ENCODE results near the gene CAND1.

Gene CAND1

DNA sequence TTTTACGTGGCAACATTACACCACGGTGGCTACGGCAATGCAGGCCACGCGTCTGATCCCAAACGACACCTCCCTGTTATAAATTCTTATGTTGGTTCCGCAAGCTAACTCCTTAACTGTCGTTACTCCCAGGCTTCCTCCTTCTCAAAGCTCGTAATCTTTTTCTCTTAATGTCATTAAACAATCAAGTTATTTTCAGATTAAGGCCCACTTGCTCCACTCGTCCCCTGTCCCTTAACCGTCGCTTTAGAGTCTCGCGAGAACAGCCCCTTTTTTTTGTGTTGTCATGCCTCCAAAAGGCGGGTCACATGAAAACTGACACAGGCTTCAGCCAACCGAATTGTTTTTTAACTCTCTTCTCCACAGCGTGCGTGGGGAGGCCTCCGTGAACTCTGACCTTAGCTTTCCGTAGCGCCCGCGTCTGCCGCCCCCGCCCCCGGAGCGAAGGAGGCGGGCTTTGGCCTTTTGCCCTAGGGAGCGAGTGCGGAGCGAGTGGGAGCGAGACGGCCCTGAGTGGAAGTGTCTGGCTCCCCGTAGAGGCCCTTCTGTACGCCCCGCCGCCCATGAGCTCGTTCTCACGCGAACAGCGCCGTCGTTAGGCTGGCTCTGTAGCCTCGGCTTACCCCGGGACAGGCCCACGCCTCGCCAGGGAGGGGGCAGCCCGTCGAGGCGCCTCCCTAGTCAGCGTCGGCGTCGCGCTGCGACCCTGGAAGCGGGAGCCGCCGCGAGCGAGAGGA is at the start of gene CAND1:
CAND1 (plus strand) TSS at position 463 of the 737 bp plus-strand sequence. CDS start 360 bp downstream, outside the sequence.
- peak; percentile 99 for DNase-seq (ENCODE audit: low read depth)

DNA sequence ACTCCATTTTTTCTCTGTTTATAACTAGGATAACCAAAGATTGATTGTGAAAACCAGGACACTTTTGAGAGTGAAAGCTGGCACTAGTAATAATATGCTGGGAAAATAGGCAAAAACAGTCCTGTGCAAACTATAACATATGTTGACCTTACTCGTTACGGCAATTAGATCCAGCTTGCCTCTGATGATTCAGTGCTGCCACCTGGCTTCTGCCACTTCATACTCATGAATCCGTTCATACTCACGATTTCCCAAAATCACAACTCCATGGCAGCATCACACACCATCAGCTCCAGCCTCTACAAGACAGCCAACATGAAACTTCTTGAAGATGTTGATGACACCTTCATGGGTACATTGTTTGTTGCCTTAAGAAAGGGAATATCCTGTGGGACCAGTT is 49.1 kb upstream of the CAND1 start:
- DNase-seq (ENCODE audit: low read depth): peak; percentile 7

DNA sequence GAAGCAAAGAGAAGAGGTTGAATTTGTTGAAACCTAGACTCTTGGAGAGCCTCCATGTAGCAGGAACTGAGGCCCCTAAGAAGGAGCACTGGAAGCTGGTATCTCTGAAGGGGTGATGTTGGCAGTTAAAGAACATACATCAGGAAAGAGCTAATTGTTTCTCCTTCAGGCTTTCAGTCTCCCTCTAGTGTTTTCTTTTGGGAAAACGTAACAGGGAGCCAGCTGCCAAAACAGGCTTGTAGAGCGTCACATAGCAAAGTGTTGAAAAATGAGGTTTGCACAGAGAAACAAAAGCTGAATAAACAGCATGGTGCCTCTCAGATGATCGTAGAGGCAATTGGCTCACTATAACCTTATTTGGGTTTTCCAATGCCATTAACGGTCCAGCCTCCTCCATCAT is 46.9 kb upstream of the CAND1 start:
- no peak for DNase-seq (ENCODE audit: low read depth)

DNA sequence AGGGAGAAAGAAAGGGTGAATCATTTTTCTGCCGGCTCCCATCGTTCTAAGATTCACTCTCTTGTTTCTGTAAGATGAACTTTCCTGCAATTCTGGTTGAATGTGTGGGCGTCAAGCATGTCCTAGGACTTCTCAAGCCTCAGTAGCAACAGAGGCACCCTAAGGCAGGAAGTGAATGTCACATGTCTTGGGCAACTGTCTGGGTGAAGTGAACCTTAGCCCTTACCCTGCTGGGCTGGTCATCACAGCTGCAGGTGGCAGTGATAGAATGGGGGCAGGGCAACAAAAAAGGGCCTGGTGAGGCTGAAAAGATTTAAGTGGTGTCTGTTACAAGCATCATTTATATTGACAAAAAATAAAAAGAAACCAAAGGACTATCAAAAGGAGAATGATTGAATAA is 45.9 kb upstream of the CAND1 start:
- no peak for DNase-seq (ENCODE audit: low read depth)

DNA sequence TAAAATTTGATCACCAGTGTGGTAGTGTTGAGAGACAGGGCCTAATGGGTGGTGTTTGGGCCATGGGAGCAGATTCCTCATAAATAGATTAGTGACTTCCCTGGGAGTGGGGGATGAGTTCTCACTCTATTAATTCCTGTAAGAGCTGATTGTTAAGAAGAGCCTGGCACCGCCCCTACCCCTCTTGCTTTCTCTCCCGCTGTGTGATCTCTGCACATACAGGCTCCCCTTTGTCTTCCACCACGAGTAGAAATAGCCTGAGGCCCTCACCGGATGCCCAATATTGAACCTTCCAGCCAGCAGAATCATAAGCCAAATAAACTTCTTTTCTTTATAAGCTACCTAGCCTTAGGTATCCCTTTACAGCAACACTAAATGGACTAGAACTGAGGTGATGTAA is 31.9 kb upstream of the CAND1 start:
- no peak for DNase-seq (ENCODE audit: low read depth)

DNA sequence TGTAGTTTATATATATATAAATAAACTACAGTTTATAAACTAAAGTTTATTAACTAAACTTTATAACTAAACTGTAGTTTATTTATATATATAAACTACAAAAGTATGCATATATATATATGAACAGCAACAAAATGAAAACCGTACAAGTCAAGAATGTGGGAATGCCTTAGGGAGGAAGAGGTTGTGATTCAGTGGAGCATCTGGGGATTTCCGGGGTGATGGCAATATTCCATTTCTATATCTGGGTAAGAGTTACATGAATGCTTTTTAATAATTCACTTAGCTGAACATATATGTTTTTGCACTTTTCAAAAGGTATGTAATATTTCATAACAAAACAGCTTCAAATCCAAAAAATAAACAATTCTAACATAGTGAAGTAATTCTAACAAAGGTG is 30.1 kb upstream of the CAND1 start:
- DNase-seq (ENCODE audit: low read depth): no peak

DNA sequence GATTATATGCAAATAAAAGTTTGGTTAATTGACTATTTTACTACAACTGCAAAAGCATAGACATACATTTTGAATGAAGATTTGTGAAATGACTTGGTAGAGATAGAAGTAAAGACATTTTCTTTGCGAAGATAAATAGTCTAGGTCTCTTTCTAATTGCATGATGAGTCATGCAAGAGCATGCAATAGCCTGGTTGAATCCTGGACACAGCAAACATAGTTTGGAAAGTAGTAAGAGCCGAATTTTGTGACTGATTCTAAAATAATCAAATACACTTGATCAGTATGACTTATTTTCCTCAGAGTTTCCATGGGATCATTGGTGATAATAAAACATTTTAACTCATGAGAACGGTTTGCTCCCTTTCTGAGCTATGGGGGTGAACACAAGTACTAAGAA is 27.7 kb upstream of the CAND1 start:
- no peak for DNase-seq (ENCODE audit: low read depth)

DNA sequence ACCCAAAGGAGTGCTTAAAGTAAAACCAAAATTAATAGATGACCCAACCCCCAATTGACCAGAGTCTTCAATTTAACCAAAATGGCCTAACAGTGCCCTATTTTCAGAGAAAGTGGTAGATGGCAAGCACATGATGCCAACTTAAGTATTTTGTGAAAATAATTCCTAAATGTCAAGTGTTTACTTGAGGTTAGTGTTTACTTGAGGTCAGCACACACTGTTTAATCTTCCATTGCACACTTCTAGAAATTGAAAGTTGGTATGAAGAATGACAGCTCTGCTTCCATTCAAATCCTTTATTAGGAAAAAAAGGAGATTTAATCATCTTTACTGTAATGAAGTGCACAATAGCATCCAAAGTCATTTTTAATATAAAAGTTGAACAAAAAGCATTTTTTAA is 25.9 kb upstream of the CAND1 start:
- DNase-seq (ENCODE audit: low read depth): no peak

DNA sequence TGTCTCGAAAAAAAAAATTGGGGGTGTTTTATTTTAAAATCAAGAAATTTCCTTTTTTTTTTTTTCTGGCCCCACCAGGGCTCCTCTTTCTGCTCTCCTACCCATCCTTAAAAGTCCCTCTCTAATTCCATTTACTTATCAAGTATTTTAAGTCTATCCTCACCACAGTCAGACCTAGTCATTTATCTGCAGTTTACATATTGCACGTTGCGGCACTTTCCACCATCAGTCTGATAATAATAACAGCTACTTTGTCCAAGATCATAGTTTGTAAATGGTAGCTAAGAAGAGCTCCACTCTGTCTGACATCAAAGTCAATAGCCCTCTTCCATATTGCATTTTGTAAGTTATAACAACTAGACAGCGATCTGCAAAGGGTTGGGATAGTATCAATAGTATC is 23.6 kb upstream of the CAND1 start:
- DNase-seq (ENCODE audit: low read depth): no peak

DNA sequence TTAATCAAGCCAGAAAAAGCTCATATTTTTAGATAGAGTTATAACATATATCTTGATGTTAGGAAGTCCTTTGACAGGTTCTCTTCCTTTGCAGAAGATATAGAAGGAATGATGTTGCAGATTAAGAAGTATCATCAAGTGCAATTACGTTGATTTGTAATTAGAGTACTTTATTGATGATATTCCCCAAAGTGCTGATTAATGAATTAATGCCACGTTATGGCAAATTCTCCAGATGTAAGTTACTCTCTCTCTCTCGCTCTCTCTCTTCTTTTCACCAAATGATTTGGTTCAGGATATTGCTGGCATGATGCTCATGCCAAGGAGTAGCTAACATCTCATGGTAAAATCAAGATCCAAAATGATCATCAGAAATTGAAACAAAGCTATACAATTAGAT is 18.1 kb upstream of the CAND1 start:
- DNase-seq (ENCODE audit: low read depth): no peak

DNA sequence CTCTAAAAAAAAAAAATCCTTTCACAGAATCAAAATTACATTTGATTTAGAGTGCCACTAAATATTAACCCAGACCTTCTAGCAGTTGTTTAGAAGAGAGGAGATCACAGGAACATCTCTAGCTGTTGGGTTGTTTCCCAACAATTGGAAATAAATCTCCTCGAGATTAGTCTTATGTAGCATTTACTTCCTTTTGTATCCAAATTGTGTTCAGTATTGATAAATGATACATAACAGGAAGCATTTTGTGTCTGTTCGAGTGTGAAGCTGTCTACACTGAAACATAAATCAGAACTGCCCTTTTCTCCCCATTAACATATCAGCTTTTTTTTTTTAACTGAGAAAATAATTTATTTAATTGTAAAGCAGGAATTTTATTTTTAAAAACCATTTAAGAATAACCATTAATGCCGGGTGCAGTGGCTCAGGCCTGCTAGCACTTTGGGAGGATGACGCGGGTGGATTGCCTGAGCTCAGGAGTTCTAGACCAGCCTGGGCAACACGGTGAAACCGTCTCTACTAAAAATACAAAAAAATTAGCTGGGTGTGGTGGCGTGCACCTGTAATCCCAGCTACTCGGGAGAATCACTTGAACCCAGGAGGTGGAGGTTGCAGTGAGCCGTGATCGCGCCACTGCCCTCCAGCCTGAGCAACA is 14.7 kb upstream of the CAND1 start:
- DNase-seq (ENCODE audit: low read depth): no peak

DNA sequence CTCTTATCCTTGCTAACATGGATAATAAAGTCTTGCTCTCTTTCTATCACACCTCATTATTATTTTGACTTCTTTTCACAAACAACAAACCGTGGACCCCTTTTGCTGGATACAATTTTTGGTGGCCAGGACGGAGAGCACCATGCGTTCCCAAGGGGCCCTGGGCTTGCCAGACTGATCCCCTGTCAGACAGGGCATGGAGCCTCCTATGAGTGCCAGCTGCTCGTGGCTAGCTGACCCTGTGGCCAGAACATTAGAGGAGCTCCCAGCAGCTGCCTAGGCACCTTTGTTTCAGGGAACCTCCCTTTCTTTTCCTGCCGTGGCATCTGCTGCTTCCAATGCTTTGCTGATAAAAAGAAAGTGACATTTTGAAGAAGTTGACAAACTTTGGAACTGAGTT is 12.5 kb upstream of the CAND1 start:
- no peak for DNase-seq (ENCODE audit: low read depth)

DNA sequence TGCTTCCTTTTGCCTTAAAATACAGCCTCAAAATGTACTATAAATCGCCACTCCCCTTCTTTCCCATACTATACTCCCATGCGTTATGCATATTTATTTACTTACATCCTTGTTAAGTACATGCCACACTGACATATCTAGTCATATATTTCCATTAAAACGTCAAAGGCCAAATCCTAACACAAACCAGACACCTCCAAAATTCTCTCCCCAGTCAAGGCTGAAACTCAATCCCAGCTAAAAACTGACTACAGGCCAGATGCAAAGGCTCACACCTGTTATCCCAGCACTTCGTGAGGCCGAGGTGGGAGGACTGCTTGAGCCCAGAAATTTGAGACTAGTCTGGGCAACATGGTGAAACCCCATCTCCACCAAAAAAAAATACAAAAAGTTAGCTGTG is 5.7 kb upstream of the CAND1 start:
- DNase-seq (ENCODE audit: low read depth): no peak

DNA sequence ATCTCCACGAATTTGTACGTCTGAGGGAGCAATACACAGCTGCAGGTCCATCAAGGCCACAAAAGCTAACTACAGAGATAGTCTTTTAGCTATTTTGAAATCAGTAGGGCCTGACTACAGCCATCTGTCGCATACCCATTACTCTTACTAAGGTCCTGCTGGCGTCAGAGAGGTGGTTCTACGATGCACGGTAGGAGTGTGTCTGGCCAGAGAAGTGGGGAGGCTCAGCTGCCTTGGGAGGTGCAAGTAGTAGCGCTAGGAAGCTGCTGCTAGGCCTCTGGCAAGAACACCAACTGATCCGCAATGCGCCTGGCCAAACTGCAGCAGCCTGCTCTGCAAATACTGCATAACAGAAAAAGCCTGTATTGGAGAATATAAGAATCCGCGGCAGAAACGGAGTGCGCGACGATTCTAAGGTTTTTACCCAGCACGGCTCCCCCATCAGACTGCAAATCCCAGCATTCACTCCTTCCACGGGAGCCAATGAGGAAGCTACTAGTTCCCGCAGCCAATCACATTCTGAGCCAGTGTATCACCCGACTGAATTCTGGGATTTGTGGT is 743 bp upstream of the CAND1 start:
- DNase-seq (ENCODE audit: low read depth): peak; percentile 97

DNA sequence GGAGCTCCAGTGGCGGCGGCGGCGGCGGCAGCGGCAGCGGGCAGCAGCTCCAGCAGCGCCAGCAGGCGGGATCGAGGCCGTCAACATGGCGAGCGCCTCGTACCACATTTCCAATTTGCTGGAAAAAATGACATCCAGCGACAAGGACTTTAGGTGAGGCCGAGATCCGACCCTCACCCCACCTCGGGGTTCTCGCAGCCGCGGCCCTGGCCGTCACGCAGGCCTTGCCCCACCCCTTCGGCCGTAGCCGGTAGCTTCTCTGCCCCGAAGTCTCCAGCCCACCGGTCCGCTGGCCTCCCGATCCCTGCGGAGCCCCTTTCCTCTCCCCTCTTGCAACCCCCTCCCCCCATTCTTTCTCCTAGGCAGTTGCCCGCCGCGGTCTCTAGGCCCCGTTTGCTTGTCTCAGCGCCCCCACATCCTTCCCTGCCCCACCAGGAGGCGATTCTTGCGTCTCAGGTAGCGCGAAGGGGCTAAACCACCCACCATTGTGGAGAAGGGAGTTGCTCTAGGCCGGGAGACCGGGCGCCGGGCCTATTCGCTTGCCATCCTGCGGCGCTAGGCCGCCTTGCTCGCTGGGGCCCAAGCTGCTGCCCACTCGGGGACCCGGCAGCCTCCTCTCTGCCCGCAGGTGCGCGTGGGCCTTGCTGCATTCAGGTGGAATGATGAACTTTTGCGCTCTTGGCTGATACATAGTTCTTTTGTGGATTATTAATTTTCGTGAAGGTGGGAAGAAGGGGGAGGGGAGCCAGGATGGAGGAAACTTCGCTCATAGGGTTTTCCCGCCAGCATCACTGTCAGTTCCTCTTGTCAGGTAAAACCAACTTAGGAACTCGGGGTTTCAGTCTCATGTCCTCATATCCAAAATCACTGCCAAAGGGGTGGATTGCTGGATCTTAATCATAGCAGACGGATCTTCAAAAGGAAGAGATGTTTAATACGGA is 745 bp downstream of the CAND1 start:
- DNase-seq (ENCODE audit: low read depth): no peak

DNA sequence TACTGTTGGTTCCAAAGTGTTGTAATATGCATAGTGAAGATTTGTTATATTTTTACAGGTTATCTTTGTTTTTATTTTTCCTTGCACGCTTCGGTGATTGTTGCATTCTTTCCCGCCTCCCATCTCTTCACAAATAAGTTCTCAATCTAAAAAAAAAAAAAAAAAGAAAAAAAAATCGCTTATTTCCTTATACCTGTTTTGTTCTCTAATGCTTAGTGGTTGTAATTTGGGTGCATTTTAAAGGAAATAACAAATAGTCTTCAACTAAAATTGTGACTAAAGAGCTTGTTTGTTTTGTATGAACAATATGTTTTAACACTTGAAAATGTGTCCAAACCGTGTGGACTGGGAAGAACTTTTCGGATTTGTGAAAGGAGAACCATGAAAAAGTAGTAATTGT is 1.5 kb downstream of the CAND1 start:
- DNase-seq (ENCODE audit: low read depth): no peak

DNA sequence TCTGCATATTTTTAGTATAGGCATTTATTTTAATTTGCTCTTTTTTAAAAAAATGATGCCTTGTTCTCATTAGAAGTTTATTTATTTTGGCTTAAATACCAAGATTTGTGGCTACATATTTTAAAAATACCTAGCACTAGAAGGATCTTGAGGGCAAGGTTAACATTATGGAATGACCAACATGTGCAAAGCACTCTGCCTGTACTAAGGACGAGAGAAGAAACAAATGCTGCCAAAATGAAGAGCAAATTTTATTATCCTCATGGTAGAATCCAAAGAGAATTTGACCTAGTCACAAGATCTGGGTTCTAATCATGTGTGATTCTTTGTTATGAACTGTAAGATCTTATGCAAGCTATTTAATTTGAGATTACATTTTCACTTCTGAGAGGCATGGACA is 2.8 kb downstream of the CAND1 start:
- DNase-seq (ENCODE audit: low read depth): no peak

DNA sequence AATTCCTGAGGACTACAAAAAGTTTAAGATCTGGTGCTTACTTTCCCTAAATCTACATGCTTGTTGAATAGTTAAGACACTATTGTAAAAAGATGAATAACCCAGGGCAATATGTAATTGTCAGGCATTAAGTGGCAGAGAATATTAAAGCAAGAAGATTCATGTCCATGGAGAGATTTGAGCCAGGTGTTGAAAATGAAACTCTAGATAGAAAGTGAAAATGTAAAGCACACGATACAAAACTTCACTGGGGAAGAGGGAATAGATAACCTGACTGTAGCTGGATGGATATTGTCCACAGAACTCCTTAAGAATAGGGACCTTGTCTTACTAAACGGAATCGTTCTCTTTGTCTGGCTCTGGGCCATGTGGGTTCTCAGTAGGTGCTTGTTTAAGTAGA is 5.0 kb downstream of the CAND1 start:
- no peak for DNase-seq (ENCODE audit: low read depth)

DNA sequence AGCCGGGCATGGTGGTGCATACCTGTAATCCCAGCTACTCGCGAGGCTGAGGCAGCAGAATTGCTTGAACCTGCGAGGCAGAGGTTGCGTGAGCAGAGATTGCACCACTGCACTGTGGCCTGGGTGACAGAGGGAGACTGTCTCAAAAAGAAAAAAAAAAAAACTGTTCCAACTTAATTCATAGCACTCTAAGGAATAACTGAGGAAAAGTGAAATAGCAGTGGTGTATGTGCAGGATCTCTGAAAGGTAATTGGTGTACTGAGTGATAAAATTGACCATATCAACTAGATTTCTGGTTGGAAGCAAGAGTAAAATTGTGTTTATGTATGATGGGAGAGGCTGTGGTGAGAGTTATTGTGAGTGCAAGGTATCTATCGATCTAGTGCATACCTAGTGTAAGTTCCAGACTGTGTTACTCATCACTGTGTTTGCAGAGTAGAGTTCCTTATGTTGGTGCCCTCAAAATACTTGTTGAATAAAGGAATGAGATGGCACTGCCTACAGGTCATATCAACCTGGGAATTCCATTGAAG is 6.3 kb downstream of the CAND1 start:
- no peak for DNase-seq (ENCODE audit: low read depth)

DNA sequence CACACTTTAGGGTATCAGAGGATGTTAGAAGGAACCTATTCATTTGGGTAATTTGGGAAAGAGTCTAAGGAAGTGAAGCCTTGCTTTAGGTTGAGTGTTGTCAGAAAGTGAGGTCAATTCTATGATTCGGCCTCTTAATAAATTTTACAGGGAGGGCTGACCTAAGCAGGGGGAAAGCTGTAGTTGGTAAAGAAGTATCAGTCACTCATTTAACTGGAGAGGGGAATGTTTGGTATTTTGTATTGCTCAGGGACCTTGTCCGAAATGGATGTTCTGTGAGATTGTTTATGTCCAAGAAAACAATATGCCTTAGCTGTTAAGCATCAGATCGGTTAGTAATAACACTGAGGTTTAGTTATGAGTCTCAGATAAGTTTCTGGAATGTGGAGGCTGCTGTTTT is 7.3 kb downstream of the CAND1 start:
- DNase-seq (ENCODE audit: low read depth): no peak

DNA sequence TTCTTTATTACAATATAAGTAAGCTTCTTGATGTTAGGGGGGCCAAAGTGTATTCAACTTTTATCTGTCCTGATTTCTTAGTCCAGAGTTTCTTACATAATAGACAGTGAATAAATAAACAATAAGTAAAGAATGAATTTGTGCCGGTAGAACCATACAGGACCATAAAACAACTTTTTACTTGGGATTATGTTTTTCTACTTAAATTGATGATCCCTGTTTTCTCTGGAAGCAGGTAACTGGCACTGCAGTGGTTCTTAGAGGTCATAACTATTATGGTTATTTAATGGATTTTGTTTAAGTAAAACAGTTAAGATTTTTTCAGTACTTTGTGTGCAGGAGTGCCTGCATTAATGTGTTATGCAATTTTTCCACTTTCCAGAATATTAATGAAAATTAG is 10.5 kb downstream of the CAND1 start:
- no peak for DNase-seq (ENCODE audit: low read depth)

DNA sequence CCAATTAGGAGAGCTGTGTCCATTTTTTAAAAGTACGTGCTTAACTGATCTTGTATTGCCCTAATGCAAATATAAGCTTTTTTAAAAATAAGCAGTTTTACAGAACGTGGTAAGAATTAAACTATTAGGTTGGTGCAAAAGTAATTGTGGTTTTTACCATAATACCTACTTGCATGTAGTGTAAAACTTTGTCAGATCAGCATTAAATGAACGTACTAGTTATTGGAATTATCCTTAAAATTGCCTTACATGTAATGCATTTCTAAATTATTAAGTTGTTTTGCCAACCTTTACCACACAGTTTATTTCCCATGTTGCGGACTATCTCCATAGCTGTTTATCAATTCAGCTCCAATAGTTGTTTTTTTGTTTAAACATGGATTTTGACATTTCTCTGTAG is 10.9 kb downstream of the CAND1 start:
- DNase-seq (ENCODE audit: low read depth): no peak

All from HS-27A (cell line).